ENCODE measurements around the gene WWOX. TPM values are rescaled to one million over a fixed set of nuclear protein-coding genes. Genes with fewer than 3 reads are reported as not detected.
"Not testable (repeated sequence)": the region's sequence is repeated elsewhere in the genome, so short reads cannot be mapped to it uniquely, and the experiment has no call there.

The WWOX gene
- total RNA-seq, 1 experiment from 2014 or later: 79.9 TPM

- Histone ChIP-seq H3K27me3 (replicated peaks; ENCODE audit: insufficient read depth, low read depth, low read length, poor library complexity) (no peaks in the 10 kb centered on the region), H3K9me3 (ENCODE audit: low read depth, low read length, poor library complexity, severe bottlenecking) (peaks cover 10% of the 10 kb centered on the region), H3K4me1 (ENCODE audit: insufficient read depth, low read length, poor library complexity, severe bottlenecking) (no peaks in the 10 kb centered on the region), H3K36me3 (ENCODE audit: insufficient read depth, low read length, poor library complexity, severe bottlenecking) (no peaks in the 10 kb centered on the region), H3K27ac (ENCODE audit: low read depth, low read length, poor library complexity, severe bottlenecking) (no peak overlapping the region), H3K4me3 (ENCODE audit: low read depth, low read length, poor library complexity, severe bottlenecking) (no peak overlapping the region)
- intact Hi-C loops (cut with micrococcal nuclease; ENCODE audit: unreplicated experiment): no loop called here
- no TSS peak for BruUV-seq (replicated peaks)
- TF ChIP-seq CTCF (conservative IDR thresholded peaks at IDR 0.05; ENCODE audit: low read depth, low read length) (no peak), EZH2 (IDR thresholded peaks at IDR 0.05; ENCODE audit: borderline replicate concordance, low read depth, low read length, poor library complexity, severe bottlenecking) (no peak)
- no peak for DNase-seq (ENCODE audit: low spot score)
- ChIA-PET POLR2A (ENCODE audit: low non-redundant PET) (no interaction called here), CTCF (no interaction called here)
Observed at GRCh38 chr16:79051313-79051712, 951.9 kb downstream of the WWOX start.

GRCh38 chr16:79052198-79052597, 952.7 kb downstream of the WWOX start:
- CTCF ChIA-PET; intact Hi-C loops (cut with micrococcal nuclease; ENCODE audit: unreplicated experiment); H3K27ac ChIP-seq (ENCODE audit: low read depth, low read length, poor library complexity, severe bottlenecking); H3K36me3 ChIP-seq (ENCODE audit: insufficient read depth, low read length, poor library complexity, severe bottlenecking); H3K4me3 ChIP-seq (ENCODE audit: low read depth, low read length, poor library complexity, severe bottlenecking); H3K4me1 ChIP-seq (ENCODE audit: insufficient read depth, low read length, poor library complexity, severe bottlenecking); DNase-seq (ENCODE audit: low spot score); BruUV-seq (replicated peaks); H3K27me3 ChIP-seq (replicated peaks; ENCODE audit: insufficient read depth, low read depth, low read length, poor library complexity); POLR2A ChIA-PET (ENCODE audit: low non-redundant PET): not testable (repeated sequence)
- peaks cover 10% of the 10 kb centered on the region for H3K9me3 ChIP-seq (ENCODE audit: low read depth, low read length, poor library complexity, severe bottlenecking)

GRCh38 chr16:79053577-79053976, 954.1 kb downstream of the WWOX start:
- CTCF ChIA-PET: no interaction called here

More at GRCh38 chr16:79053577-79053976, 954.1 kb downstream of the WWOX start:
- Histone ChIP-seq H3K9me3 (ENCODE audit: low read depth, low read length, poor library complexity, severe bottlenecking) (peaks cover 5% of the 10 kb centered on the region), H3K27ac (ENCODE audit: low read depth, low read length, poor library complexity, severe bottlenecking) (no peak overlapping the region), H3K4me3 (ENCODE audit: low read depth, low read length, poor library complexity, severe bottlenecking) (no peak overlapping the region), H3K4me1 (ENCODE audit: insufficient read depth, low read length, poor library complexity, severe bottlenecking) (no peaks in the 10 kb centered on the region), H3K36me3 (ENCODE audit: insufficient read depth, low read length, poor library complexity, severe bottlenecking) (no peaks in the 10 kb centered on the region), H3K27me3 (replicated peaks; ENCODE audit: insufficient read depth, low read depth, low read length, poor library complexity) (no peaks in the 10 kb centered on the region)
- no peak for DNase-seq (ENCODE audit: low spot score)
- BruUV-seq (replicated peaks): no TSS peak
- TF ChIP-seq CTCF (conservative IDR thresholded peaks at IDR 0.05; ENCODE audit: low read depth, low read length) (no peak), EZH2 (IDR thresholded peaks at IDR 0.05; ENCODE audit: borderline replicate concordance, low read depth, low read length, poor library complexity, severe bottlenecking) (no peak)
- POLR2A ChIA-PET (ENCODE audit: low non-redundant PET): no interaction called here
- intact Hi-C loops (cut with micrococcal nuclease; ENCODE audit: unreplicated experiment): no loop called here

Measured in A673 (cell line).